Liver (tissue), 9 donors: ENCODE measurements around the gene VSIG10. TPM values are rescaled to one million over a fixed set of nuclear protein-coding genes. Genes with fewer than 3 reads are reported as not detected.

ENCODE experiments used
- DNase-seq: peaks from one replicate; pipeline ENCODE4 v3.0.0-alpha.2; 2017; ENCODE audit warnings: low spot score
- H3K27ac ChIP-seq, 2 donors: one replicate each; pipeline ENCODE4 v1.7.0; 2013; ENCODE audit warnings: inconsistent platforms in 2 of 2, low read length in 2 of 2, control low read depth in 1 of 2, low read depth in 1 of 2, mild to moderate bottlenecking in 1 of 2
- H3K27me3 ChIP-seq, 4 donors: one replicate each; pipeline versions ENCODE4 v1.6.1 to v1.7.0; 2013; ENCODE audit warnings: low read length in 3 of 4, inconsistent platforms in 1 of 4, mild to moderate bottlenecking in 1 of 4, moderate library complexity in 1 of 4; ENCODE audit not compliant: control insufficient read depth in 4 of 4, insufficient read depth in 4 of 4
- H3K36me3 ChIP-seq, 4 donors: one replicate each; pipeline versions ENCODE4 v1.6.1 to v1.7.0; 2013; ENCODE audit warnings: low read length in 3 of 4, mild to moderate bottlenecking in 3 of 4, low read depth in 1 of 4, moderate library complexity in 1 of 4; ENCODE audit not compliant: control insufficient read depth in 4 of 4, insufficient read depth in 3 of 4
- H3K4me1 ChIP-seq, 4 donors: one replicate each; pipeline versions ENCODE4 v1.6.1 to v1.7.0; 2013; ENCODE audit warnings: low read length in 3 of 4, mild to moderate bottlenecking in 3 of 4, moderate library complexity in 1 of 4; ENCODE audit not compliant: control insufficient read depth in 4 of 4, insufficient read depth in 4 of 4
- H3K4me3 ChIP-seq, 3 donors: one replicate each; pipeline versions ENCODE4 v1.6.1 to v1.7.0; 2013; ENCODE audit warnings: low read length in 3 of 3, control low read depth in 1 of 3, low read depth in 1 of 3, mild to moderate bottlenecking in 1 of 3
- H3K9ac ChIP-seq, 2 donors: one replicate each; pipeline ENCODE4 v1.7.0; 2013; ENCODE audit warnings: low read length in 2 of 2, mild to moderate bottlenecking in 2 of 2, moderate library complexity in 2 of 2, control low read depth in 1 of 2, low read depth in 1 of 2
- H3K9me3 ChIP-seq, 4 donors: one replicate each; pipeline versions ENCODE4 v1.6.1 to v1.7.0; 2013; ENCODE audit warnings: low read length in 3 of 4; ENCODE audit not compliant: control insufficient read depth in 4 of 4
- EGR1 ChIP-seq, 2 donors: IDR thresholded peaks; 2 replicates each; pipeline ENCODE4 v1.6.1; 2016 to 2018; ENCODE audit warnings: antibody characterized with exemption in 2 of 2, low read depth in 2 of 2
- FOXA1 ChIP-seq: IDR thresholded peaks from 2 replicates; pipeline ENCODE4 v1.6.1; 2016; ENCODE audit warnings: antibody characterized with exemption
- FOXA2 ChIP-seq: IDR thresholded peaks from 2 replicates; pipeline ENCODE4 v1.6.1; 2016; ENCODE audit warnings: antibody characterized with exemption
- GABPA ChIP-seq, 2 donors: IDR thresholded peaks in 1 of 2; conservative IDR thresholded peaks in 1 of 2; 2 replicates each; pipeline ENCODE4 v1.6.1; 2016; ENCODE audit warnings: antibody characterized with exemption in 2 of 2, mild to moderate bottlenecking in 1 of 2, moderate library complexity in 1 of 2
- HNF4A ChIP-seq, 2 donors: conservative IDR thresholded peaks; 2 replicates each; pipeline ENCODE4 v1.6.1; 2016; ENCODE audit warnings: antibody characterized with exemption in 2 of 2, mild to moderate bottlenecking in 2 of 2
- HNF4G ChIP-seq: IDR thresholded peaks from 2 replicates; pipeline ENCODE4 v1.6.1; 2016; ENCODE audit warnings: antibody characterized with exemption
- JUND ChIP-seq, 2 donors: IDR thresholded peaks; 2 replicates each; pipeline ENCODE4 v1.6.1; 2016; ENCODE audit warnings: antibody characterized with exemption in 2 of 2
- NR2F2 ChIP-seq: IDR thresholded peaks from 2 replicates; pipeline ENCODE4 v1.6.1; 2016; ENCODE audit warnings: antibody characterized with exemption
- RAD21 ChIP-seq, 2 donors: IDR thresholded peaks; 2 replicates each; pipeline ENCODE4 v1.6.1; 2016; ENCODE audit warnings: antibody characterized with exemption in 2 of 2, mild to moderate bottlenecking in 2 of 2
- RXRA ChIP-seq, 2 donors: IDR thresholded peaks; 2 replicates each; pipeline ENCODE4 v1.6.1; 2017 to 2018; ENCODE audit warnings: antibody characterized with exemption in 2 of 2, mild to moderate bottlenecking in 1 of 2
- SP1 ChIP-seq: IDR thresholded peaks from 2 replicates; pipeline ENCODE4 v1.6.1; 2018; ENCODE audit warnings: antibody characterized with exemption, mild to moderate bottlenecking
- TAF1 ChIP-seq: conservative IDR thresholded peaks from 2 replicates; pipeline ENCODE4 v1.6.1; 2016; ENCODE audit warnings: antibody characterized with exemption, mild to moderate bottlenecking
- YY1 ChIP-seq: IDR thresholded peaks from 2 replicates; pipeline ENCODE4 v1.6.1; 2016; ENCODE audit warnings: antibody characterized with exemption, mild to moderate bottlenecking
- WGBS: extraction: QIAGEN DNeasy Blood & Tissue Kit; methylation state at CpG from one replicate; pipeline ENCODE4 v1.1.7; 2013; 5-methylcytosine and 5-hydroxymethylcytosine counted together
- polyA plus RNA-seq, 2 donors: library from polyadenylated mRNA; stranded (reverse) in 1 of 2; unstranded in 1 of 2; fragments of 200-250 nt in 1 of 2; fragments of >200 nt in 1 of 2; fragmentation: Nextera tagmentation in 1 of 2; extraction: Ambion mirVana in 1 of 2; gene quantifications; one replicate each; pipeline versions ENCODE4 v1.2.1 to v1.2.3, GENCODE V29; 2013 to 2015
- total RNA-seq, 2 donors: library from RNA; depleted of rRNA; stranded (reverse); fragments of >200 nt; gene quantifications; one replicate each; pipeline ENCODE4 v1.2.3, GENCODE V29; 2014
- TF ChIP-seq, protein P1 (sequence below): IDR thresholded peaks from 2 replicates; pipeline ENCODE4 v1.6.1; 2016; ENCODE audit warnings: antibody characterized with exemption
- TF ChIP-seq, protein P2 (sequence below): fragments of 150-350 bp; IDR thresholded peaks from 2 replicates; pipeline ENCODE4 v1.5.1; 2017; ENCODE audit warnings: improper control_type of control experiment, low read depth, low read length; ENCODE audit not compliant: missing input control
- TF ChIP-seq, protein P3 (sequence below): IDR thresholded peaks from 2 replicates; pipeline ENCODE4 v1.6.1; 2016; ENCODE audit warnings: antibody characterized with exemption
- TF ChIP-seq, protein P4 (sequence below): IDR thresholded peaks from 2 replicates; pipeline ENCODE4 v1.6.1; 2016; ENCODE audit warnings: antibody characterized with exemption
- TF ChIP-seq, protein P5 (sequence below): IDR thresholded peaks from 2 replicates; pipeline ENCODE4 v1.6.1; 2016; ENCODE audit warnings: antibody characterized with exemption, mild to moderate bottlenecking
- donor health status: healthy.
- donor health status: healthy.
- donor health status: healthy.
- donor health status: healthy.
- donor health status: healthy.

VSIG10 gene
- total and polyA plus RNA-seq, 4 donors, result 9.8 to 16.4 (median 11.7) TPM

DNA sequence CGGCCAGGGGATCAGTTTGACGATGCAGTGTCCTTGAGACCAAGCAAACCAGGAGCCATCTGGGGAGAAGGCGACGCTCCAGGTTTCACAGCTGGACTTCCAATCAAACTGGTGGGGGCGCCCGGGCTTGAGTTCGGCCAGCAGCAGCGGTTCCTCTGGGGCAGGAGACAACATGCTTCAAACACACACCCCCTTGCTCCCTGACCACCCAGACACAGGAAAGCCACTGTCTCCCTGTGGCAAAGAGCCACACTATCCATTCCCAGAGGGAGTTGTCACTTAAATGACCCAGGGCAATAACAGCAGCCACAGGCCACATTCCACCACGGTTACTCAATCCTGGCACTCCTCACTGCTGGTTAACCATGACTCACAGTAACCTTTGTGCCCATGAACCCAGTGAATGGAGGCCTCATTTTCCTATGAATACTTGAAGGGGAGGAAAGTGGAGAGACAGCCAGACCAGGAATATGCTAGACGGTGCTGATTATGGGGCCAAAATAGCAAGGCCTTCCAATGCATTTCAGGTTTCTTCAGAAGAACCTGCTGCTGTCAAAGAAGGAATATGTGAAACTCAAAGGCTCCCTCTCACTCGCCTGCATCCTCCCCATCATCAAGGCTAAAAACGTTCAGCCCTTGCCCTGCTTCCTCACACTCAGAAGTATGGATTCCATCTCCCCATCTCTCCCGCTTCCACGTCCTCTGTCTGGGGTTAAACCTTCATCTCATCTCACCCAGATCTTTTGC lies 51.3 kb downstream of the VSIG10 start:
- TF ChIP-seq RXRA (IDR thresholded peaks at IDR 0.05), result peak; percentile 99 to 100
- TF ChIP-seq, protein P1, sequence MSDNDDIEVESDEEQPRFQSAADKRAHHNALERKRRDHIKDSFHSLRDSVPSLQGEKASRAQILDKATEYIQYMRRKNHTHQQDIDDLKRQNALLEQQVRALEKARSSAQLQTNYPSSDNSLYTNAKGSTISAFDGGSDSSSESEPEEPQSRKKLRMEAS, result peak; percentile 76
- TF ChIP-seq SP1, result peak; percentile 98
- peak; percentile 63 for TF ChIP-seq HNF4G
- TF ChIP-seq TAF1, result no peak
- TF ChIP-seq HNF4A (conservative IDR thresholded peaks at IDR 0.05), result peak; percentile 92 to 95
- peak; percentile 93 for TF ChIP-seq YY1
- peak; percentile 76 for TF ChIP-seq FOXA1
- no peak for TF ChIP-seq GABPA (IDR thresholded peaks at IDR 0.05 in 1 of 2, conservative IDR thresholded peaks at IDR 0.05 in 1 of 2)
- TF ChIP-seq, protein P2, sequence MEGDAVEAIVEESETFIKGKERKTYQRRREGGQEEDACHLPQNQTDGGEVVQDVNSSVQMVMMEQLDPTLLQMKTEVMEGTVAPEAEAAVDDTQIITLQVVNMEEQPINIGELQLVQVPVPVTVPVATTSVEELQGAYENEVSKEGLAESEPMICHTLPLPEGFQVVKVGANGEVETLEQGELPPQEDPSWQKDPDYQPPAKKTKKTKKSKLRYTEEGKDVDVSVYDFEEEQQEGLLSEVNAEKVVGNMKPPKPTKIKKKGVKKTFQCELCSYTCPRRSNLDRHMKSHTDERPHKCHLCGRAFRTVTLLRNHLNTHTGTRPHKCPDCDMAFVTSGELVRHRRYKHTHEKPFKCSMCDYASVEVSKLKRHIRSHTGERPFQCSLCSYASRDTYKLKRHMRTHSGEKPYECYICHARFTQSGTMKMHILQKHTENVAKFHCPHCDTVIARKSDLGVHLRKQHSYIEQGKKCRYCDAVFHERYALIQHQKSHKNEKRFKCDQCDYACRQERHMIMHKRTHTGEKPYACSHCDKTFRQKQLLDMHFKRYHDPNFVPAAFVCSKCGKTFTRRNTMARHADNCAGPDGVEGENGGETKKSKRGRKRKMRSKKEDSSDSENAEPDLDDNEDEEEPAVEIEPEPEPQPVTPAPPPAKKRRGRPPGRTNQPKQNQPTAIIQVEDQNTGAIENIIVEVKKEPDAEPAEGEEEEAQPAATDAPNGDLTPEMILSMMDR, result no peak
- peak; percentile 97 for TF ChIP-seq NR2F2
- TF ChIP-seq, protein P3, sequence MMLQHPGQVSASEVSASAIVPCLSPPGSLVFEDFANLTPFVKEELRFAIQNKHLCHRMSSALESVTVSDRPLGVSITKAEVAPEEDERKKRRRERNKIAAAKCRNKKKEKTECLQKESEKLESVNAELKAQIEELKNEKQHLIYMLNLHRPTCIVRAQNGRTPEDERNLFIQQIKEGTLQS, result peak; percentile 93
- peak; percentile 49 to 51 for TF ChIP-seq RAD21 (IDR thresholded peaks at IDR 0.05)
- TF ChIP-seq, protein P4, sequence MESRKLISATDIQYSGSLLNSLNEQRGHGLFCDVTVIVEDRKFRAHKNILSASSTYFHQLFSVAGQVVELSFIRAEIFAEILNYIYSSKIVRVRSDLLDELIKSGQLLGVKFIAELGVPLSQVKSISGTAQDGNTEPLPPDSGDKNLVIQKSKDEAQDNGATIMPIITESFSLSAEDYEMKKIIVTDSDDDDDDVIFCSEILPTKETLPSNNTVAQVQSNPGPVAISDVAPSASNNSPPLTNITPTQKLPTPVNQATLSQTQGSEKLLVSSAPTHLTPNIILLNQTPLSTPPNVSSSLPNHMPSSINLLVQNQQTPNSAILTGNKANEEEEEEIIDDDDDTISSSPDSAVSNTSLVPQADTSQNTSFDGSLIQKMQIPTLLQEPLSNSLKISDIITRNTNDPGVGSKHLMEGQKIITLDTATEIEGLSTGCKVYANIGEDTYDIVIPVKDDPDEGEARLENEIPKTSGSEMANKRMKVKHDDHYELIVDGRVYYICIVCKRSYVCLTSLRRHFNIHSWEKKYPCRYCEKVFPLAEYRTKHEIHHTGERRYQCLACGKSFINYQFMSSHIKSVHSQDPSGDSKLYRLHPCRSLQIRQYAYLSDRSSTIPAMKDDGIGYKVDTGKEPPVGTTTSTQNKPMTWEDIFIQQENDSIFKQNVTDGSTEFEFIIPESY, result peak; percentile 90
- peak; percentile 98 for TF ChIP-seq JUND (IDR thresholded peaks at IDR 0.05)
- TF ChIP-seq, protein P5, sequence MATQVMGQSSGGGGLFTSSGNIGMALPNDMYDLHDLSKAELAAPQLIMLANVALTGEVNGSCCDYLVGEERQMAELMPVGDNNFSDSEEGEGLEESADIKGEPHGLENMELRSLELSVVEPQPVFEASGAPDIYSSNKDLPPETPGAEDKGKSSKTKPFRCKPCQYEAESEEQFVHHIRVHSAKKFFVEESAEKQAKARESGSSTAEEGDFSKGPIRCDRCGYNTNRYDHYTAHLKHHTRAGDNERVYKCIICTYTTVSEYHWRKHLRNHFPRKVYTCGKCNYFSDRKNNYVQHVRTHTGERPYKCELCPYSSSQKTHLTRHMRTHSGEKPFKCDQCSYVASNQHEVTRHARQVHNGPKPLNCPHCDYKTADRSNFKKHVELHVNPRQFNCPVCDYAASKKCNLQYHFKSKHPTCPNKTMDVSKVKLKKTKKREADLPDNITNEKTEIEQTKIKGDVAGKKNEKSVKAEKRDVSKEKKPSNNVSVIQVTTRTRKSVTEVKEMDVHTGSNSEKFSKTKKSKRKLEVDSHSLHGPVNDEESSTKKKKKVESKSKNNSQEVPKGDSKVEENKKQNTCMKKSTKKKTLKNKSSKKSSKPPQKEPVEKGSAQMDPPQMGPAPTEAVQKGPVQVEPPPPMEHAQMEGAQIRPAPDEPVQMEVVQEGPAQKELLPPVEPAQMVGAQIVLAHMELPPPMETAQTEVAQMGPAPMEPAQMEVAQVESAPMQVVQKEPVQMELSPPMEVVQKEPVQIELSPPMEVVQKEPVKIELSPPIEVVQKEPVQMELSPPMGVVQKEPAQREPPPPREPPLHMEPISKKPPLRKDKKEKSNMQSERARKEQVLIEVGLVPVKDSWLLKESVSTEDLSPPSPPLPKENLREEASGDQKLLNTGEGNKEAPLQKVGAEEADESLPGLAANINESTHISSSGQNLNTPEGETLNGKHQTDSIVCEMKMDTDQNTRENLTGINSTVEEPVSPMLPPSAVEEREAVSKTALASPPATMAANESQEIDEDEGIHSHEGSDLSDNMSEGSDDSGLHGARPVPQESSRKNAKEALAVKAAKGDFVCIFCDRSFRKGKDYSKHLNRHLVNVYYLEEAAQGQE, result peak; percentile 86
- peak; percentile 76 for TF ChIP-seq FOXA2
- peak in 1 of 2 donors; percentile 71 for TF ChIP-seq EGR1 (IDR thresholded peaks at IDR 0.05; ENCODE audit: low read depth in 2 of 2)
- H3K9me3 ChIP-seq, result no peaks in the 10 kb centered on the region
- peaks cover 19 to 43% (median 37%) of the 10 kb centered on the region in 4 donors for H3K4me1 ChIP-seq
- 36% methylated on average over 14 of the region's 14 CpGs for WGBS
- peak; percentile 48 for DNase-seq
- peak overlapping the region; percentile 86 to 92 for H3K27ac ChIP-seq
- H3K4me3 ChIP-seq, result no peak overlapping the region
- H3K9ac ChIP-seq, result peak overlapping the region in 1 of 2 donors; percentile 54
- peaks cover 0 to 10% (median 6%) of the 10 kb centered on the region in 4 donors for H3K36me3 ChIP-seq
- H3K27me3 ChIP-seq, result no peaks in the 10 kb centered on the region
